Measurements from ENCODE around the gene PCDHGB7. TPM values are rescaled to one million over a fixed set of nuclear protein-coding genes. Genes with fewer than 3 reads are reported as not detected.
"Not testable (repeated sequence)": the region's sequence is repeated elsewhere in the genome, so short reads cannot be mapped to it uniquely, and the experiment has no call there.

Gene PCDHGB7
- total RNA-seq, 5 donors from 2014 or later (not counting 1 experiment from before 2014, with no cell fraction given) = 0.16 to 0.33 (median 0.22) TPM

DNA sequence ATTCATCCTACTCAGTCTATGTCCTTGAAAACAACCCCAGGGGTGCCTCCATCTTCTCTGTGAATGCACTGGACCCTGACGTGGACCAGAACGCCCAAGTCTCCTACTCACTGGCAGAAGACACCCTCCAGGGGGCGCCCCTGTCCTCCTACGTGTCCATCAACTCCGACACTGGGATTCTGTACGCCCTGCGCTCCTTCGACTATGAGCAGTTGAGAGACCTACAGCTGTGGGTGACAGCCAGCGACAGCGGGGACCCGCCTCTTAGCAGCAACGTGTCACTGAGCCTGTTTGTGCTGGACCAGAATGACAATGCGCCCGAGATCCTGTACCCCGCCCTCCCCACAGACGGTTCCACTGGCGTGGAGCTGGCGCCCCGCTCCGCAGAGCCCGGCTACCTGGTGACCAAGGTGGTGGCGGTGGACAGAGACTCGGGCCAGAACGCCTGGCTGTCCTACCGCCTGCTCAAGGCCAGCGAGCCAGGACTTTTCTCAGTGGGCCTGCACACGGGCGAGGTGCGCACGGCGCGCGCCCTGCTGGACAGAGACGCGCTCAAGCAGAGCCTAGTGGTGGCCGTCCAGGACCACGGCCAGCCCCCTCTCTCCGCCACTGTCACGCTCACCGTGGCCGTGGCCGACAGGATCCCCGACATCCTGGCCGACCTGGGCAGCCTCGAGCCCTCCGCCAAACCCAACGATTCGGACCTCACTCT lies 41.9 kb upstream of the PCDHGB7 start:
- H3K4me3 ChIP-seq (ENCODE audit: control insufficient read depth in 1 of 2, extremely low read depth in 1 of 2, low read length in 1 of 2); ATAC-seq (replicated peaks in 1 of 4); H3K36me3 ChIP-seq (ENCODE audit: control insufficient read depth in 2 of 2, extremely low read depth in 1 of 2, insufficient read depth in 1 of 2, low read length in 1 of 2); H3K27ac Mint-ChIP-seq; H3K4me1 Mint-ChIP-seq; H3K4me3 Mint-ChIP-seq; H3K27ac ChIP-seq (ENCODE audit: low read length); H3K36me3 Mint-ChIP-seq; POLR2A ChIA-PET; DNase-seq; CTCF ChIA-PET; H3K4me1 ChIP-seq (ENCODE audit: control insufficient read depth in 1 of 2, extremely low read depth in 1 of 2, insufficient read depth in 2 of 2, low read length in 2 of 2): not testable (repeated sequence)
- 57% methylated on average over 29 of the region's 48 CpGs for WGBS (ENCODE audit: insufficient coverage)
- H3K9me3 ChIP-seq = peaks cover 11% of the 10 kb centered on the region
- peaks cover 17 to 59% of the 10 kb centered on the region in 2 experiments for H3K27me3 ChIP-seq (replicated peaks in 1 of 2; ENCODE audit: control insufficient read depth in 2 of 2, extremely low read depth in 1 of 2, insufficient read depth in 2 of 2, low read length in 1 of 2)
- Mint-ChIP-seq H3K9me3 (peaks cover 5 to 29% (median 29%) of the 10 kb centered on the region in 3 donors), H3K27me3 (peaks cover 49 to 67% of the 10 kb centered on the region in 2 donors)

DNA sequence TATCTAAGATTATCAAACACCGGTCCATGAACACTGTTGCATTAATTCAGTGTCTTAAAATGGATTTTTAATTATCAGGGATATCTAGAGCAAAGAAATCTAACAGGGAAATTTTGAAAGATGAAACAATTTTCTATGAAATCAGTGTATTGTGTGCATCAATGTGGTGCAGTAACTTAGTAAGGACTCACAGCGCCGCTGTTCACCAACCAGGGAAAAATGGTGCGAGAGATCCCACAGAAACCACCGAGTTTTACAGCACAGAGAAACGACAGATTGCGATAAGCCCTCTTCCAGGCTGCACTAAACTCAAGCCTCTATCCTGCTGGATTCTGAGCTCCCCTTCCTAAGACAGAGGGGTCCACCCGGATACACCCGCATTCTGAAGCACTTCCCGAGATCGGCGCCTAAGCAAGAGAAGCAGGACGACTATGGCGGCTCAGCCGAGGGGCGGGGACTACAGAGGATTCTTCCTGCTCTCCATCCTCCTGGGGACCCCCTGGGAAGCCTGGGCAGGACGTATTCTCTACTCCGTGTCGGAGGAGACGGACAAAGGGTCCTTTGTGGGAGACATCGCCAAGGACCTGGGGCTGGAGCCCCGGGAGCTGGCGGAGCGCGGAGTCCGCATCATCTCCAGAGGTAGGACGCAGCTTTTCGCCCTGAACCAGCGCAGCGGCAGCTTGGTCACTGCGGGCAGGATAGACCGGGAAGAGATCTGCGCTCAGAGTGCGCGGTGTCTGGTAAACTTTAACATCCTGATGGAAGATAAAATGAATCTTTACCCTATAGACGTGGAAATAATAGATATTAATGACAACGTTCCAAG lies 34.8 kb upstream of the PCDHGB7 start, which contains the start of gene PCDHGA7:
Gene PCDHGA7 (plus strand): TSS at position 274 of the 826 bp plus-strand sequence. CDS start 158 bp downstream, at position 432.
- Histone ChIP-seq H3K36me3 (ENCODE audit: control insufficient read depth in 2 of 2, extremely low read depth in 1 of 2, insufficient read depth in 1 of 2, low read length in 1 of 2) (no peaks in the 10 kb centered on the region), H3K4me1 (ENCODE audit: control insufficient read depth in 1 of 2, extremely low read depth in 1 of 2, insufficient read depth in 2 of 2, low read length in 2 of 2) (no peaks in the 10 kb centered on the region), H3K9me3 (peaks cover 9% of the 10 kb centered on the region), H3K27ac (ENCODE audit: low read length) (no peak within 1 kb of the TSS), H3K27me3 (replicated peaks in 1 of 2; ENCODE audit: control insufficient read depth in 2 of 2, extremely low read depth in 1 of 2, insufficient read depth in 2 of 2, low read length in 1 of 2) (peaks cover 15 to 40% of the 10 kb centered on the region in 2 experiments), H3K4me3 (ENCODE audit: control insufficient read depth in 1 of 2, extremely low read depth in 1 of 2, low read length in 1 of 2) (peak within 1 kb of the TSS in 1 of 2 donors; percentile 57)
- ChIA-PET POLR2A (no interaction called here), CTCF (no interaction called here)
- Mint-ChIP-seq H3K4me1 (peaks cover 0 to 6% (median 0%) of the 10 kb centered on the region in 3 donors), H3K36me3 (peaks cover 10% of the 10 kb centered on the region), H3K27ac (no peak within 1 kb of the TSS), H3K4me3 (peak within 1 kb of the TSS; percentile 47 to 62 (median 60)), H3K27me3 (peaks cover 67 to 77% of the 10 kb centered on the region in 2 donors), H3K9me3 (peaks cover 0 to 38% (median 29%) of the 10 kb centered on the region in 3 donors)
- peak in 1 of 4 experiments; percentile 13 for ATAC-seq (replicated peaks in 1 of 4)
- no peak for DNase-seq
- 18% methylated on average over 30 of the region's 37 CpGs for WGBS (ENCODE audit: insufficient coverage)

DNA sequence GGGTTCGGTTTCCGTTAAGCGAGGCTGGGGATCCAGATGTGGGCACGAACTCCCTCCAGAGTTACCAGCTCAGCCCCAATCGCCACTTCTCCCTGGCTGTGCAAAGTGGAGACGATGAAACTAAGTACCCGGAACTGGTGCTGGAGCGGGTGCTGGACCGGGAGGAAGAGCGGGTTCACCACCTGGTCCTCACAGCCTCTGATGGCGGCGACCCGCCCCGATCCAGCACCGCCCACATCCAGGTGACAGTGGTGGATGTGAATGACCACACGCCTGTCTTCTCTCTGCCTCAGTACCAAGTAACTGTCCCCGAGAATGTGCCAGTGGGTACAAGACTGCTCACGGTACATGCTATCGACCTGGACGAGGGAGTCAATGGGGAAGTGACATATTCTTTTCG lies 34.1 kb upstream of the PCDHGB7 start:
- peaks cover under 1 to 39% (median 32%) of the 10 kb centered on the region in 3 donors for H3K9me3 Mint-ChIP-seq
- peaks cover 0 to 6% (median 0%) of the 10 kb centered on the region in 3 donors for H3K4me1 Mint-ChIP-seq
- ATAC-seq (replicated peaks in 1 of 4) (no peak), DNase-seq (no peak)
- H3K27me3 Mint-ChIP-seq = peaks cover 69 to 79% of the 10 kb centered on the region in 2 donors
- Histone ChIP-seq H3K36me3 (ENCODE audit: control insufficient read depth in 2 of 2, extremely low read depth in 1 of 2, insufficient read depth in 1 of 2, low read length in 1 of 2) (no peaks in the 10 kb centered on the region), H3K27me3 (replicated peaks in 1 of 2; ENCODE audit: control insufficient read depth in 2 of 2, extremely low read depth in 1 of 2, insufficient read depth in 2 of 2, low read length in 1 of 2) (peaks cover 17 to 37% of the 10 kb centered on the region in 2 experiments), H3K27ac (ENCODE audit: low read length) (no peak overlapping the region), H3K4me1 (ENCODE audit: control insufficient read depth in 1 of 2, extremely low read depth in 1 of 2, insufficient read depth in 2 of 2, low read length in 2 of 2) (no peaks in the 10 kb centered on the region), H3K4me3 (ENCODE audit: control insufficient read depth in 1 of 2, extremely low read depth in 1 of 2, low read length in 1 of 2) (no peak overlapping the region), H3K9me3 (peaks cover 11% of the 10 kb centered on the region)
- 38% methylated on average over 12 of the region's 21 CpGs for WGBS (ENCODE audit: insufficient coverage)
- no peak overlapping the region for H3K27ac Mint-ChIP-seq
- H3K36me3 Mint-ChIP-seq = peaks cover 10% of the 10 kb centered on the region
- CTCF ChIA-PET = no interaction called here
- POLR2A ChIA-PET = no interaction called here
- H3K4me3 Mint-ChIP-seq = no peak overlapping the region

DNA sequence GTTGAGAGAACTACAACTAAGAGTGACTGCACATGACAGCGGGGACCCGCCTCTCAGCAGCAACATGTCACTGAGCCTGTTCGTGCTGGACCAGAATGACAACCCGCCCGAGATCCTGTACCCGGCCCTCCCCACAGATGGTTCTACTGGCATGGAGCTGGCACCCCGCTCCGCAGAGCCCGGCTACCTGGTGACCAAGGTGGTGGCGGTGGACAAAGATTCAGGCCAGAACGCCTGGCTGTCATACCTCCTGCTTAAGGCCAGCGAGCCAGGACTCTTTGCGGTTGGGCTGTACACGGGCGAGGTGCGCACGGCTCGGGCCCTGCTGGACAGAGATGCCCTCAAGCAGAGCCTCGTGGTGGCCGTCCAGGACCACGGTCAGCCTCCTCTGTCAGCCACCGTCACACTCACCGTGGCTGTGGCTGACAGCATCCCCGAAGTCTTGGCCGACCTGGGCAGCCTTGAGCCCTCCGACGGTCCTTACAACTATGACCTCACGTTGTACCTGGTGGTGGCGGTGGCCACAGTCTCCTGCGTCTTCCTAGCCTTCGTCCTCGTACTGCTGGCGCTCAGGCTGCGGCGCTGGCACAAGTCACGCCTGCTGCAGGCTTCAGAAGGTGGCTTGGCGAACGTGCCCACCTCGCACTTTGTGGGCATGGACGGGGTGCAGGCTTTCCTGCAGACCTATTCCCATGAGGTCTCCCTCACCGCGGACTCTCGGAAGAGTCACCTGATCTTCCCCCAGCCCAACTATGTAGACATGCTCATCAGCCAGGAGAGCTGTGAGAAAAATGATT lies 32.8 kb upstream of the PCDHGB7 start:
- Mint-ChIP-seq H3K4me1 (peaks cover 0 to 6% (median 0%) of the 10 kb centered on the region in 3 donors), H3K9me3 (peaks cover 4 to 37% (median 31%) of the 10 kb centered on the region in 3 donors), H3K4me3 (no peak overlapping the region), H3K36me3 (peaks cover 7% of the 10 kb centered on the region), H3K27me3 (peaks cover 71 to 80% of the 10 kb centered on the region in 2 donors), H3K27ac (no peak overlapping the region)
- H3K4me3 ChIP-seq (ENCODE audit: control insufficient read depth in 1 of 2, extremely low read depth in 1 of 2, low read length in 1 of 2) = no peak overlapping the region
- H3K36me3 ChIP-seq (ENCODE audit: control insufficient read depth in 2 of 2, extremely low read depth in 1 of 2, insufficient read depth in 1 of 2, low read length in 1 of 2) = no peaks in the 10 kb centered on the region
- ATAC-seq (replicated peaks in 1 of 4) (no peak), DNase-seq (no peak)
- peaks cover 17 to 49% of the 10 kb centered on the region in 2 experiments for H3K27me3 ChIP-seq (replicated peaks in 1 of 2; ENCODE audit: control insufficient read depth in 2 of 2, extremely low read depth in 1 of 2, insufficient read depth in 2 of 2, low read length in 1 of 2)
- 55% methylated on average over 43 of the region's 43 CpGs for WGBS (ENCODE audit: insufficient coverage)
- CTCF ChIA-PET = no interaction called here
- no peak overlapping the region for H3K27ac ChIP-seq (ENCODE audit: low read length)
- peaks cover 9% of the 10 kb centered on the region for H3K9me3 ChIP-seq
- POLR2A ChIA-PET = no interaction called here
- H3K4me1 ChIP-seq (ENCODE audit: control insufficient read depth in 1 of 2, extremely low read depth in 1 of 2, insufficient read depth in 2 of 2, low read length in 2 of 2) = no peaks in the 10 kb centered on the region

DNA sequence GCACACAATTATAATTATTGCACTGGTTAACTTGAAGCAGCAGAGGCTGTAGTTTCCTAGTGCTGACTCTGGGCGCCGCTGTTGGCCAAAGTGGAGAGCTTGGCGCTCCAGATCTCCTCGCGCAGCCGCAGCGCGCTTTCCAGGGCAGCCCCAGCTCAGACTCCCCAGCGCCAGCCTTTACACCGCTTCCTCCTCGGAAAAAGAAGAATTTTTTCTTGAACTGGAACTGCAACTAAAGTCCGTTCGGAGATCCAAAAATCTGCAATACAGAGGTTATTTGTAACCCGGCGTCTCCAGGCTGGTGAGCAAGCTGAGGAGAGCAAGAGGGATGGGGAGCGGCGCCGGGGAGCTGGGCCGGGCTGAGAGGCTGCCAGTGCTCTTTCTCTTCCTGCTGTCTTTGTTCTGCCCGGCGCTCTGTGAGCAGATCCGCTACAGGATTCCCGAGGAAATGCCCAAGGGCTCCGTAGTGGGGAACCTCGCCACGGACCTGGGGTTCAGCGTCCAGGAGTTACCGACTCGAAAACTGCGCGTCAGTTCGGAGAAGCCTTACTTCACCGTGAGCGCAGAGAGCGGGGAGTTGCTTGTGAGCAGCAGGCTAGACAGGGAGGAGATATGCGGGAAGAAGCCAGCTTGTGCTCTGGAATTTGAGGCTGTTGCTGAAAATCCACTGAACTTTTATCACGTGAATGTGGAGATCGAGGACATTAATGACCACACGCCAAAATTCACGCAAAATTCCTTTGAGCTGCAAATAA lies 29.7 kb upstream of the PCDHGB7 start, which contains the start of gene PCDHGB4:
Gene PCDHGB4 (plus strand): TSS at position 142 of the 755 bp plus-strand sequence. CDS start 187 bp downstream, at position 329.
- H3K4me1 ChIP-seq (ENCODE audit: control insufficient read depth in 1 of 2, extremely low read depth in 1 of 2, insufficient read depth in 2 of 2, low read length in 2 of 2); H3K4me1 Mint-ChIP-seq; POLR2A ChIA-PET; H3K27ac ChIP-seq (ENCODE audit: low read length); H3K9me3 ChIP-seq; H3K36me3 ChIP-seq (ENCODE audit: control insufficient read depth in 2 of 2, extremely low read depth in 1 of 2, insufficient read depth in 1 of 2, low read length in 1 of 2); H3K27ac Mint-ChIP-seq: not testable (repeated sequence)
- DNase-seq (peak in 4 of 35 experiments; percentile 9 to 14 (median 12)), ATAC-seq (replicated peaks in 1 of 4) (peak in 3 of 4 experiments; percentile 58 to 77 (median 72))
- peaks cover 73 to 80% of the 10 kb centered on the region in 2 donors for H3K27me3 Mint-ChIP-seq
- 42% methylated on average over 11 of the region's 40 CpGs for WGBS (ENCODE audit: insufficient coverage)
- Histone ChIP-seq H3K27me3 (replicated peaks in 1 of 2; ENCODE audit: control insufficient read depth in 2 of 2, extremely low read depth in 1 of 2, insufficient read depth in 2 of 2, low read length in 1 of 2) (peaks cover 22 to 50% of the 10 kb centered on the region in 2 experiments), H3K4me3 (ENCODE audit: control insufficient read depth in 1 of 2, extremely low read depth in 1 of 2, low read length in 1 of 2) (peak within 1 kb of the TSS in 1 of 2 donors; percentile 17)
- CTCF ChIA-PET = interaction anchor here in 1 of 2 donors (0.6 kb wide), 1 partner anchor 173 kb away, joined by 3 read pairs; no protein-coding TSS in a partner anchor
- peaks cover 8 to 47% (median 29%) of the 10 kb centered on the region in 3 donors for H3K9me3 Mint-ChIP-seq
- H3K4me3 Mint-ChIP-seq = peak within 1 kb of the TSS in 2 of 3 donors; percentile 17 to 25
- H3K36me3 Mint-ChIP-seq = peaks cover 13% of the 10 kb centered on the region

All from T-cell (primary cell).